Activated CD4-positive, alpha-beta T cell treated with anti-CD3 and anti-CD28 coated beads for 36 hours (primary cell): Measurements from ENCODE around the gene KTI12. TPM values are rescaled to one million over a fixed set of nuclear protein-coding genes. Genes with fewer than 3 reads are reported as not detected.
"Not testable (repeated sequence)": the region's sequence is repeated elsewhere in the genome, so short reads cannot be mapped to it uniquely, and the experiment has no call there.

Source experiments
- ATAC-seq: fragments of 200-7000 bp; cut with Tn5 transposase; one replicate; pipeline ENCODE4 v1.10.0; 2021; ENCODE audit warnings: mild to moderate bottlenecking, moderate library complexity
- CTCF ChIA-PET: fragments of 350-600 bp; sonication (Branson Sonifier 250); formaldehyde crosslinking; loops from one replicate; lab custom pipeline; 2021; ENCODE audit warnings: antibody characterized with exemption; lab: Charles Lee
- POLR2A ChIA-PET: fragments of 350-600 bp; sonication (Branson Sonifier 250); formaldehyde crosslinking; loops from one replicate; lab custom pipeline; 2021; ENCODE audit warnings: antibody characterized with exemption, inconsistent platforms; lab: Charles Lee
- DNase-seq: peaks from one replicate; pipeline ENCODE4 v3.0.0-alpha.2; 2020
- H3K27ac Mint-ChIP-seq: one replicate; pipeline ENCODE4 v1.8.0; 2021; ENCODE audit warnings: mixed read lengths
- H3K27me3 Mint-ChIP-seq: one replicate; pipeline ENCODE4 v1.8.0; 2021; ENCODE audit warnings: mixed read lengths
- H3K36me3 Mint-ChIP-seq: one replicate; pipeline ENCODE4 v1.8.0; 2021; ENCODE audit warnings: low read depth, mixed read lengths
- H3K4me1 Mint-ChIP-seq: one replicate; pipeline ENCODE4 v1.8.0; 2021; ENCODE audit warnings: mixed read lengths
- H3K4me3 Mint-ChIP-seq: one replicate; pipeline ENCODE4 v1.8.0; 2021; ENCODE audit warnings: mild to moderate bottlenecking, moderate library complexity, mixed read lengths
- H3K9me3 Mint-ChIP-seq: one replicate; pipeline ENCODE4 v1.8.0; 2021; ENCODE audit warnings: low read depth, mixed read lengths
- intact Hi-C, 2 experiments: fragments of 100-400 bp; cut with DNase I in 1 of 2; cut with micrococcal nuclease in 1 of 2; formaldehyde crosslinking; loops; one replicate each; pipeline versions ENCODE4 v1.14.2 to v1.15.1; 2022 to 2024; cut with DNase I, micrococcal nuclease
- total RNA-seq, 2 experiments: library from RNA; stranded (reverse); gene quantifications; one replicate each; pipeline ENCODE4 v1.2.3, GENCODE V29; 2021

KTI12 gene
- 10 to 100 TPM in 1 of 2 experiments, 1 to 10 TPM in 1; 7.6 to 12.3 TPM for total RNA-seq

DNA sequence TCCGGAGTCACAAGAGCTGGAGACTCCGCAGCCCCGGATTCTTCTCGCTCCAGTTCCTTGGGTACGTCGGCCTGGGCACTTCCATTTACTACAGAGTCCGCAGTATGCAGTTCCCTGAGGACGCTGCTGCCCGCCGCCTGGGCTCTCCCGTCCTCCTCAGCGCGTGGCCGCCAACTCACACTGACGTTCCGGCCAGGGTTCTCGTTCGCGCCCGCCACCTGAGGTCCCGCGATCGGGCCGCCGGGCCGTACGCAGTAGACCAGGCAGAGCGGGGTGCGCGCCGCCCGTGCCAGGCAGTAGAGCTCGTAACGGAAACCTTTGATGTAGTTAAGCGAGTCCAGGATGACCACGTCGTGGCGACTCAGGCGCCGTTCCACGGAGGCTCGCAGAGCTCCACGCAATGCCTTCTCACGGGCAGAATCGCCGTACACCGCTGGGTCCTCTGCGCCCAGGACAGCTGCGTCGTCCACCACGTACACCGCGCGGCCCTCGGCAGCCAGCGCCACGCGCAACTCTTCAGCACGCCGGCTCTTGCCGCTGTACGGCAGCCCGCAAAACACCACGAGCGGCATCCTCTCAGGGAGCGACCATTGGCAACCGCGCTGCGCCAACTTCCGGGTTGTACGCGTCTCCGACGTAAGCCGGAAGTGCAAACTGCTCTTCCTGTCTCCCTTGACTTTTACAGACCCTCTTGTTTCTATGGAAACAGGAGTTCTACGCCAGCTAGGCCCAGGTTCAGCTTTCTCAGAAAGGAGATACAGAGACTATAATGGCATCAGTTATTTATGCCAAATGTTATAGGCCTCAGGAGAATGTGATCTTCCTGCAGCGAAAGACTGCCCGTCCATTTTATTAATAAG lies at the start of gene KTI12:
Gene KTI12, minus strand, starts transcription at position 621 of the 860 bp plus-strand sequence. Its CDS starts 49 bp downstream, at position 572.
- ChIA-PET CTCF (interaction anchor here (1.4 kb wide), 1 partner anchor 15 kb away, joined by 3 read pairs; no protein-coding TSS in a partner anchor), POLR2A (interaction anchor here (0.6 to 0.9 kb wide), 3 partner anchors 29 to 335 kb away, joined by 3 to 4 read pairs (median 3); no protein-coding TSS in a partner anchor)
- H3K27ac Mint-ChIP-seq, result peak within 1 kb of the TSS; percentile 93
- ATAC-seq, result peak; percentile 94
- peak; percentile 93 for DNase-seq
- peak within 1 kb of the TSS; percentile 91 for H3K4me3 Mint-ChIP-seq
- H3K36me3 Mint-ChIP-seq, result peaks cover 41% of the 10 kb centered on the region
- intact Hi-C loops, result loop anchor here (1.0 to 10.0 kb wide), 11 partner anchors 23 to 1294 kb away; partner anchors contain the start of genes BTF3L4 (in 2 of the 2), CC2D1B (in 1 of the 2), CZIB (in 1 of the 2) and LRP8 (in 1 of the 2)
- H3K27me3 Mint-ChIP-seq, result no peaks in the 10 kb centered on the region
- H3K4me1 Mint-ChIP-seq, result peaks cover 32% of the 10 kb centered on the region
- H3K9me3 Mint-ChIP-seq, result no peaks in the 10 kb centered on the region

DNA sequence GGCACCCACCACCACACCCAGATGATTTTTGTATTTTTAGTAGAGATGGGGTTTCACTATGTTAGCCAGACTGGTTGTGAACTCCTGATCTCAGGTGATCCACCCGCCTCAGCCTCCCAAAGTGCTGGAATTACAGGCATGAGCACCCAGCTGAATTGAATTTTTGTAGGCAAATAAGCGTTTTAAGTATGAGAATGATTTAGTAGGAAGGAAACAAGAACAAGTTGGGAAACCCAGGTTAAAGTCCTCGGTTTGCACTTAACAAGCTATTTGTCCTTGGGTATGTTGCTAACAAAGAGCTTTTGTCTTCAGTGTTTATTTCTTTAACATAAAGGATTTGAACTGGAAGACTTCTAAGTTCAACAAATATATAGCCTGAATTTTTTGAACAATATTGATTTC lies 46.4 kb upstream of the KTI12 start:
- no peaks in the 10 kb centered on the region for H3K27me3 Mint-ChIP-seq
- ChIA-PET POLR2A (no interaction called here), CTCF (interaction anchor here (0.6 to 0.9 kb wide), 2 partner anchors 52 to 254 kb away, joined by 3 read pairs; no protein-coding TSS in a partner anchor)
- ATAC-seq (no peak), DNase-seq (no peak)
- intact Hi-C loops, result no loop called here
- no peak overlapping the region for H3K4me3 Mint-ChIP-seq
- H3K9me3 Mint-ChIP-seq, result no peaks in the 10 kb centered on the region
- no peak overlapping the region for H3K27ac Mint-ChIP-seq
- H3K36me3 Mint-ChIP-seq, result peaks cover 8% of the 10 kb centered on the region
- H3K4me1 Mint-ChIP-seq, result peaks cover 3% of the 10 kb centered on the region

- ATAC-seq, H3K27ac Mint-ChIP-seq, DNase-seq, H3K9me3 Mint-ChIP-seq, H3K27me3 Mint-ChIP-seq, intact Hi-C loops, H3K4me1 Mint-ChIP-seq, POLR2A ChIA-PET, H3K4me3 Mint-ChIP-seq: not testable (repeated sequence)
- H3K36me3 Mint-ChIP-seq, result peaks cover 12% of the 10 kb centered on the region
- CTCF ChIA-PET, result interaction anchor here (0.7 kb wide), 1 partner anchor 10 kb away, joined by 3 read pairs; no protein-coding TSS in a partner anchor
Measured at GRCh38 chr1:52077277-52077676, 43.7 kb upstream of the KTI12 start.

DNA sequence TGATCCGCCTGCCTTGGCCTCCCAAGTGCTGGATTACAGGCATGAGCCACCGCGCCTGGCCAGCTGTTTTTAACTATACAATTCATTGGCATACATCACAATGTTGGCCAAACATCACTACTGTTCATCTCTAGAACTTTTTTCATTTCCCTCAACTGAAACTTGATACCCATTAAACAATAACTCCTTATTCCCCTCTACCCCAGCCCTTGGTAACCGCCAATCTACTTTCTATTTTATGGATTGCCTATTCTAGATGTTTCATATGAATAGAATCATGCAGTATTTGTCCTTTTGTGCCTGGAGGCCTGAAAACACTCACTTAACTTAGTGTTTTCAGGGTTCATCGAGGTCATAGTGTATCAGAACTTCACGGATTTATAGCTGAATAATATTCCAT lies 38.7 kb upstream of the KTI12 start:
- no peaks in the 10 kb centered on the region for H3K27me3 Mint-ChIP-seq
- ATAC-seq (no peak), DNase-seq (no peak)
- peaks cover 16% of the 10 kb centered on the region for H3K4me1 Mint-ChIP-seq
- no peak overlapping the region for H3K27ac Mint-ChIP-seq
- no peak overlapping the region for H3K4me3 Mint-ChIP-seq
- intact Hi-C loops, result no loop called here
- ChIA-PET CTCF (interaction anchor here (0.7 kb wide), 2 partner anchors 15 to 24 kb away, joined by 3 read pairs; no protein-coding TSS in a partner anchor), POLR2A (no interaction called here)
- H3K9me3 Mint-ChIP-seq, result no peaks in the 10 kb centered on the region
- peaks cover 27% of the 10 kb centered on the region for H3K36me3 Mint-ChIP-seq

DNA sequence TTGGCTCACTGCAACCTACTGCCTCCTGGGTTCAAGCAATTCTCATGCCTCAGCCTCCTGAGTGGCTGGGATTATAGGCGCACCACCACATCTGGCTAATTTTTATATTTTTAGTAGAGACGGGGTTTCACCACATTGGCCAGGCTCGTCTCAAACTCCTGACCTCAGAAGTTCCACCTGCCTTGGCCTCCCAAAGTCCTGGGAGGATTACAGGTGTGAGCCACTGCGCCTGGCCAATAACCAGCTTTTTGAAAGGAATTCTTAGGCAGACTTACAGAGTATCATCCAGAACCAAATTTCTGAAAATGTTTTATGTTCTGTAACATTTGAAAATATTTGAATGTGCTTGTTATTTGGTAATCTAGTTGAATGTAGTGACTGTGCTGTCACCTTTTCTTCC lies 37.1 kb upstream of the KTI12 start:
- Mint-ChIP-seq H3K4me1 (peaks cover 16% of the 10 kb centered on the region), H3K9me3 (no peaks in the 10 kb centered on the region)
- POLR2A ChIA-PET, result no interaction called here

GRCh38 chr1:52063192-52063591 lies 29.6 kb upstream of the KTI12 start:
- ChIA-PET CTCF (no interaction called here), POLR2A (no interaction called here)
- ATAC-seq, result no peak

More for the DNA sequence above, 37.1 kb upstream of the KTI12 start:
- no peak for ATAC-seq
- no peaks in the 10 kb centered on the region for H3K27me3 Mint-ChIP-seq
- no peak for DNase-seq
- H3K36me3 Mint-ChIP-seq, result peaks cover 27% of the 10 kb centered on the region
- H3K4me3 Mint-ChIP-seq, result no peak overlapping the region
- CTCF ChIA-PET, result interaction anchor here (0.7 to 1.0 kb wide), 2 partner anchors 11 to 46 kb away, joined by 3 read pairs; no protein-coding TSS in a partner anchor
- intact Hi-C loops, result no loop called here
- no peak overlapping the region for H3K27ac Mint-ChIP-seq

DNA sequence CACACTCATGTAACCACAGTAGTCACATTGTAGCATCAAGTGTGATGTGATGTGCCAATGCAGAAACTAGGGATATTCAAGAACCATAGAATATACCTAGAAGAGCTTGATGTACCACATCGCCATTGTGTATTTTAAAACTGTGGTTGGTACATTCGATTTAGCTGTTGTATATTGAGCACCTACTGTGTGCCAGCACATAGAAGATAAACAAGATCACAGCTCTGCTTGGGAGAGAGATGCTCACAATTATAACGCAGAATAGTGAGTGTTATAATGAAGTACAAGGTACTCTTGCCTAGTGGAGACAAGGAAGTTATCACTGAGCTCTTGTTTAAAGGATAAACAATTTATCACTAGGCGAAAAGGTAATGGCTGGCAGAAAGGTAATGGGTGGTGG lies 27.2 kb upstream of the KTI12 start:
- no peak overlapping the region for H3K27ac Mint-ChIP-seq
- H3K36me3 Mint-ChIP-seq, result peaks cover 42% of the 10 kb centered on the region
- CTCF ChIA-PET, result interaction anchor here (1.4 kb wide), 1 partner anchor 10 kb away, joined by 3 read pairs; no protein-coding TSS in a partner anchor
- POLR2A ChIA-PET, result no interaction called here
- ATAC-seq (no peak), DNase-seq (no peak)
- no peaks in the 10 kb centered on the region for H3K9me3 Mint-ChIP-seq
- H3K4me1 Mint-ChIP-seq, result peaks cover 34% of the 10 kb centered on the region
- intact Hi-C loops, result no loop called here
- no peak overlapping the region for H3K4me3 Mint-ChIP-seq
- H3K27me3 Mint-ChIP-seq, result no peaks in the 10 kb centered on the region

More at GRCh38 chr1:52063192-52063591, 29.6 kb upstream of the KTI12 start:
- no peak for DNase-seq
- Mint-ChIP-seq H3K27me3 (no peaks in the 10 kb centered on the region), H3K9me3 (no peaks in the 10 kb centered on the region), H3K36me3 (peaks cover 41% of the 10 kb centered on the region), H3K4me3 (no peak overlapping the region), H3K27ac (no peak overlapping the region), H3K4me1 (peaks cover 29% of the 10 kb centered on the region)
- intact Hi-C loops, result no loop called here

- POLR2A ChIA-PET, result no interaction called here
- Mint-ChIP-seq H3K27me3 (no peaks in the 10 kb centered on the region), H3K9me3 (no peaks in the 10 kb centered on the region), H3K27ac (no peak overlapping the region), H3K36me3 (peaks cover 42% of the 10 kb centered on the region), H3K4me1 (peaks cover 34% of the 10 kb centered on the region), H3K4me3 (no peak overlapping the region)
- CTCF ChIA-PET, result interaction anchor here (0.9 to 1.6 kb wide), 4 partner anchors 11 to 163 kb away, joined by 3 to 5 read pairs (median 3); no protein-coding TSS in a partner anchor
- DNase-seq, result no peak
- intact Hi-C loops, result loop anchor here (5.0 to 10.0 kb wide), 5 partner anchors 345 to 1137 kb away; partner anchors contain the start of genes CPT2 (in 1 of the 2), ECHDC2 (in 1 of the 2), ORC1 (in 1 of the 2) and PRPF38A (in 1 of the 2)
- no peak for ATAC-seq
Measured at GRCh38 chr1:52059888-52060287, 26.3 kb upstream of the KTI12 start.

DNA sequence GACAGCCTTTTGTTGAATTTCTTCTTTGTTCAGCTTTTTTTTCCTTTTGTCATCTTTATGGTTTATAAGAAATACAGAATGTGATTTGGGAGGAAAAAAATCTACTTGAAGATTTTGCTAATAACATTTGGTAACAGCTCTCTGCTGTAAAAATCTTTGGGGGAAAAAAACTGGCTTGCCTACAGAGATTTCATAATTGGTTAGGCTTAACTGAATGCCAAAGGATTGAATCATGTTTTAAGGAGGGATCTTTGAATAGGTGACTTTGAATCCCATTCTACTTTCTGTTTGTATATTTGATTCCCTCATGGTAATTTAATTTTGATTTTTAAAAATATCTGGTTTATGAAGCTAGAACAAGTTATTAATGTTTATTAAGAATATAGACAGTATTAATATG lies 25.7 kb upstream of the KTI12 start:
- Mint-ChIP-seq H3K4me1 (peaks cover 34% of the 10 kb centered on the region), H3K4me3 (no peak overlapping the region), H3K27me3 (no peaks in the 10 kb centered on the region), H3K36me3 (peaks cover 44% of the 10 kb centered on the region), H3K9me3 (no peaks in the 10 kb centered on the region), H3K27ac (peak overlapping the region; percentile 37)
- DNase-seq (no peak), ATAC-seq (no peak)
- ChIA-PET CTCF (interaction anchor here (0.9 to 1.7 kb wide), 5 partner anchors 10 to 163 kb away, joined by 3 to 5 read pairs (median 3); no protein-coding TSS in a partner anchor), POLR2A (no interaction called here)
- intact Hi-C loops, result loop anchor here (5.0 to 10.0 kb wide), 5 partner anchors 345 to 1138 kb away; partner anchors contain the start of genes CPT2 (in 1 of the 2), ECHDC2 (in 1 of the 2), ORC1 (in 1 of the 2) and PRPF38A (in 1 of the 2)

- Mint-ChIP-seq H3K27ac (peak overlapping the region; percentile 96), H3K27me3 (no peaks in the 10 kb centered on the region), H3K4me3 (peak overlapping the region; percentile 91), H3K9me3 (no peaks in the 10 kb centered on the region), H3K4me1 (peaks cover 35% of the 10 kb centered on the region), H3K36me3 (peaks cover 37% of the 10 kb centered on the region)
- intact Hi-C loops, result loop anchor here (5.0 to 10.0 kb wide), 5 partner anchors 347 to 1139 kb away; partner anchors contain the start of genes CPT2 (in 1 of the 2), ECHDC2 (in 1 of the 2), ORC1 (in 1 of the 2) and PRPF38A (in 1 of the 2)
- no peak for ATAC-seq
- DNase-seq, result no peak
- CTCF ChIA-PET, result interaction anchor here (1.7 kb wide), 1 partner anchor 12 kb away, joined by 5 read pairs; no protein-coding TSS in a partner anchor
- POLR2A ChIA-PET, result interaction anchor here (0.6 to 1.1 kb wide), 2 partner anchors 16 to 36 kb away, joined by 3 to 12 read pairs; no protein-coding TSS in a partner anchor
Measured at GRCh38 chr1:52057876-52058415, 24.3 kb upstream of the KTI12 start.
